GM23338 (cell line): ENCODE measurements around the gene TTC28. TPM values are rescaled to one million over a fixed set of nuclear protein-coding genes. Genes with fewer than 3 reads are reported as not detected.

Source experiments
- ATAC-seq: fragments of 200-7000 bp; cut with Tn5 transposase; 3 replicates; pipeline ENCODE4 v1.9.1; 2020
- DNase-seq: peaks from one replicate; pipeline ENCODE4 v3.0.0-alpha.2; 2015; ENCODE audit warnings: low spot score
- H2AFZ ChIP-seq: fragments of 200-600 bp; sonication (generic); 2 replicates; pipeline ENCODE4 v1.8.0; 2016; ENCODE audit warnings: antibody characterized with exemption, mild to moderate bottlenecking, moderate library complexity
- H3F3A ChIP-seq: fragments of 200-600 bp; sonication (generic); replicated peaks from 2 replicates; pipeline ENCODE4 v1.8.0; 2017; ENCODE audit warnings: antibody characterized with exemption, mixed run types, low read depth
- H3K27ac ChIP-seq: fragments of 200-600 bp; sonication (generic); 2 replicates; pipeline ENCODE4 v1.6.1; 2016; ENCODE audit warnings: low read depth
- H3K27me3 ChIP-seq: fragments of 200-600 bp; sonication (generic); 2 replicates; pipeline ENCODE4 v1.8.0; 2016; ENCODE audit warnings: mild to moderate bottlenecking, mixed run types, moderate library complexity; ENCODE audit not compliant: insufficient read depth
- H3K36me3 ChIP-seq: fragments of 200-600 bp; sonication (generic); 2 replicates; pipeline ENCODE4 v1.8.0; 2016; ENCODE audit warnings: mild to moderate bottlenecking; ENCODE audit not compliant: insufficient read depth
- H3K4me1 ChIP-seq: fragments of 200-600 bp; sonication (generic); 2 replicates; pipeline ENCODE4 v1.8.0; 2016; ENCODE audit warnings: mild to moderate bottlenecking, moderate library complexity; ENCODE audit not compliant: insufficient read depth
- H3K4me2 ChIP-seq: fragments of 200-600 bp; sonication (generic); 2 replicates; pipeline ENCODE4 v1.7.1; 2017; ENCODE audit warnings: mixed run types
- H3K4me3 ChIP-seq: fragments of 200-600 bp; sonication (generic); 2 replicates; pipeline ENCODE4 v1.6.1; 2016; ENCODE audit warnings: mixed run types
- H3K79me2 ChIP-seq: fragments of 200-600 bp; sonication (generic); replicated peaks from 2 replicates; pipeline ENCODE4 v1.8.0; 2017; ENCODE audit warnings: mild to moderate bottlenecking; ENCODE audit not compliant: insufficient read depth
- H3K9me2 ChIP-seq: fragments of 200-600 bp; sonication (generic); 2 replicates; pipeline ENCODE4 v1.8.0; 2017; ENCODE audit not compliant: insufficient read depth
- H4K20me1 ChIP-seq: fragments of 200-600 bp; sonication (generic); replicated peaks from 2 replicates; pipeline ENCODE4 v1.8.0; 2017; ENCODE audit warnings: mild to moderate bottlenecking; ENCODE audit not compliant: insufficient read depth
- H3K27ac Mint-ChIP-seq: 2 replicates; pipeline ENCODE4 v1.8.0; 2020; ENCODE audit warnings: inconsistent platforms, mild to moderate bottlenecking, moderate library complexity, mixed read lengths
- H3K27me3 Mint-ChIP-seq: 3 replicates; pipeline ENCODE4 v1.8.0; 2022; ENCODE audit warnings: low read depth, mild to moderate bottlenecking, moderate library complexity, mixed read lengths, inconsistent platforms; ENCODE audit not compliant: insufficient read depth, poor library complexity
- H3K36me3 Mint-ChIP-seq: 3 replicates; pipeline ENCODE4 v1.8.0; 2021; ENCODE audit warnings: low read depth, mild to moderate bottlenecking, inconsistent platforms, moderate library complexity, mixed read lengths
- H3K4me1 Mint-ChIP-seq: 3 replicates; pipeline ENCODE4 v1.8.0; 2020; ENCODE audit warnings: mild to moderate bottlenecking, inconsistent platforms, mixed read lengths
- H3K4me3 Mint-ChIP-seq: 3 replicates; pipeline ENCODE4 v1.8.0; 2021; ENCODE audit warnings: moderate library complexity, mild to moderate bottlenecking, inconsistent platforms, mixed read lengths
- H3K9me3 Mint-ChIP-seq: 3 replicates; pipeline ENCODE4 v1.8.0; 2020; ENCODE audit warnings: moderate library complexity, mild to moderate bottlenecking, inconsistent platforms, mixed read lengths
- CREB1 ChIP-seq: fragments of 250-450 bp; sonication (Bioruptor Pico); IDR thresholded peaks from 2 replicates; pipeline ENCODE4 v1.5.0; 2020; ENCODE audit warnings: low read depth, mild to moderate bottlenecking, moderate library complexity
- ETS1 ChIP-seq: IDR thresholded peaks from 2 replicates; pipeline ENCODE4 v1.6.1; 2016; ENCODE audit warnings: antibody characterized with exemption
- EZH2 ChIP-seq: fragments of 200-600 bp; sonication (generic); IDR thresholded peaks from one replicate; pipeline ENCODE4 v1.8.0; 2017; ENCODE audit warnings: antibody characterized with exemption, mild to moderate bottlenecking, low read depth; ENCODE audit not compliant: unreplicated experiment
- EZH2phosphoT487 ChIP-seq: fragments of 200-600 bp; sonication (generic); IDR thresholded peaks from one replicate; pipeline ENCODE4 v1.8.1; 2018; ENCODE audit warnings: antibody characterized with exemption; ENCODE audit not compliant: unreplicated experiment
- JUNB ChIP-seq: IDR thresholded peaks from one replicate; pipeline ENCODE4 v1.6.1; 2016; ENCODE audit warnings: antibody characterized with exemption; ENCODE audit not compliant: unreplicated experiment
- NANOG ChIP-seq: IDR thresholded peaks from 2 replicates; pipeline ENCODE4 v1.6.1; 2016; ENCODE audit warnings: antibody characterized with exemption, borderline replicate concordance
- POLR2AphosphoS5 ChIP-seq: IDR thresholded peaks from 2 replicates; pipeline ENCODE4 v1.6.1; 2016; ENCODE audit warnings: antibody characterized with exemption, low read depth
- STAT1 ChIP-seq: IDR thresholded peaks from one replicate; pipeline ENCODE4 v1.6.1; 2016; ENCODE audit warnings: antibody characterized with exemption; ENCODE audit not compliant: unreplicated experiment
- ZNF114 ChIP-seq: fragments of 250-450 bp; sonication (Bioruptor Pico); IDR thresholded peaks from 2 replicates; pipeline ENCODE4 v1.5.0; 2020; ENCODE audit warnings: mild to moderate bottlenecking, moderate library complexity
- ZNF331 ChIP-seq: fragments of 250-450 bp; sonication (Bioruptor Pico); IDR thresholded peaks from 2 replicates; pipeline ENCODE4 v1.5.0; 2020; ENCODE audit warnings: low read depth, mild to moderate bottlenecking, moderate library complexity
- ZNF462 ChIP-seq: fragments of 250-450 bp; sonication (Bioruptor Pico); IDR thresholded peaks from 2 replicates; pipeline ENCODE4 v1.5.0; 2020; ENCODE audit warnings: mild to moderate bottlenecking, moderate library complexity
- polyA plus RNA-seq: library from polyadenylated mRNA; unstranded; fragments of >200 nt; fragmentation: Nextera tagmentation; extraction: Ambion mirVana; gene quantifications from 2 replicates; pipeline ENCODE4 v1.2.1, GENCODE V29; 2016
- total RNA-seq: library from RNA; depleted of rRNA; stranded (reverse); fragments of >200 nt; shearing (Covaris generic); gene quantifications from 2 replicates; pipeline ENCODE4 v1.2.3, GENCODE V29; 2014
- TF ChIP-seq, protein P1 (sequence below): IDR thresholded peaks from one replicate; pipeline ENCODE4 v1.6.1; 2018; ENCODE audit warnings: antibody characterized with exemption; ENCODE audit not compliant: unreplicated experiment
- TF ChIP-seq, protein P2 (sequence below), 2 experiments: fragments of 200-600 bp in 1 of 2; sonication (generic) in 1 of 2; conservative IDR thresholded peaks; 2 replicates each; pipeline versions ENCODE4 v1.5.1 to v1.6.1; 2016 to 2017; ENCODE audit warnings: antibody characterized with exemption in 2 of 2, low read depth in 2 of 2, mild to moderate bottlenecking in 2 of 2, moderate library complexity in 1 of 2

The TTC28 gene
- total and polyA plus RNA-seq, 2 experiments from 2014 or later = 4.5 to 16.1 TPM

- Histone ChIP-seq H3K27me3 (no peaks in the 10 kb centered on the region), H3K9me2 (no peaks in the 10 kb centered on the region), H3K4me2 (no peak overlapping the region), H3K27ac (no peak overlapping the region), H3F3A (no peaks in the 10 kb centered on the region), H3K79me2 (no peaks in the 10 kb centered on the region), H3K4me1 (no peaks in the 10 kb centered on the region), H2AFZ (no peak overlapping the region), H3K36me3 (no peaks in the 10 kb centered on the region), H3K4me3 (no peak overlapping the region), H4K20me1 (no peaks in the 10 kb centered on the region)
- no peaks in the 10 kb centered on the region for H3K27me3 Mint-ChIP-seq
- ATAC-seq (no peak), DNase-seq (no peak)
- no peak overlapping the region for H3K27ac Mint-ChIP-seq
- H3K4me1 Mint-ChIP-seq = peaks cover 7% of the 10 kb centered on the region; the same call in 2 of the 3 replicates
- no peak overlapping the region for H3K4me3 Mint-ChIP-seq
- TF ChIP-seq CREB1 (CRISPR knock-in tag) = no peak
- TF ChIP-seq, protein P1, sequence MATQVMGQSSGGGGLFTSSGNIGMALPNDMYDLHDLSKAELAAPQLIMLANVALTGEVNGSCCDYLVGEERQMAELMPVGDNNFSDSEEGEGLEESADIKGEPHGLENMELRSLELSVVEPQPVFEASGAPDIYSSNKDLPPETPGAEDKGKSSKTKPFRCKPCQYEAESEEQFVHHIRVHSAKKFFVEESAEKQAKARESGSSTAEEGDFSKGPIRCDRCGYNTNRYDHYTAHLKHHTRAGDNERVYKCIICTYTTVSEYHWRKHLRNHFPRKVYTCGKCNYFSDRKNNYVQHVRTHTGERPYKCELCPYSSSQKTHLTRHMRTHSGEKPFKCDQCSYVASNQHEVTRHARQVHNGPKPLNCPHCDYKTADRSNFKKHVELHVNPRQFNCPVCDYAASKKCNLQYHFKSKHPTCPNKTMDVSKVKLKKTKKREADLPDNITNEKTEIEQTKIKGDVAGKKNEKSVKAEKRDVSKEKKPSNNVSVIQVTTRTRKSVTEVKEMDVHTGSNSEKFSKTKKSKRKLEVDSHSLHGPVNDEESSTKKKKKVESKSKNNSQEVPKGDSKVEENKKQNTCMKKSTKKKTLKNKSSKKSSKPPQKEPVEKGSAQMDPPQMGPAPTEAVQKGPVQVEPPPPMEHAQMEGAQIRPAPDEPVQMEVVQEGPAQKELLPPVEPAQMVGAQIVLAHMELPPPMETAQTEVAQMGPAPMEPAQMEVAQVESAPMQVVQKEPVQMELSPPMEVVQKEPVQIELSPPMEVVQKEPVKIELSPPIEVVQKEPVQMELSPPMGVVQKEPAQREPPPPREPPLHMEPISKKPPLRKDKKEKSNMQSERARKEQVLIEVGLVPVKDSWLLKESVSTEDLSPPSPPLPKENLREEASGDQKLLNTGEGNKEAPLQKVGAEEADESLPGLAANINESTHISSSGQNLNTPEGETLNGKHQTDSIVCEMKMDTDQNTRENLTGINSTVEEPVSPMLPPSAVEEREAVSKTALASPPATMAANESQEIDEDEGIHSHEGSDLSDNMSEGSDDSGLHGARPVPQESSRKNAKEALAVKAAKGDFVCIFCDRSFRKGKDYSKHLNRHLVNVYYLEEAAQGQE = no peak
- TF ChIP-seq POLR2AphosphoS5 = no peak
- TF ChIP-seq JUNB = no peak
- TF ChIP-seq ZNF462 (CRISPR knock-in tag) = no peak
- no peak for TF ChIP-seq ETS1
- TF ChIP-seq, protein P2, sequence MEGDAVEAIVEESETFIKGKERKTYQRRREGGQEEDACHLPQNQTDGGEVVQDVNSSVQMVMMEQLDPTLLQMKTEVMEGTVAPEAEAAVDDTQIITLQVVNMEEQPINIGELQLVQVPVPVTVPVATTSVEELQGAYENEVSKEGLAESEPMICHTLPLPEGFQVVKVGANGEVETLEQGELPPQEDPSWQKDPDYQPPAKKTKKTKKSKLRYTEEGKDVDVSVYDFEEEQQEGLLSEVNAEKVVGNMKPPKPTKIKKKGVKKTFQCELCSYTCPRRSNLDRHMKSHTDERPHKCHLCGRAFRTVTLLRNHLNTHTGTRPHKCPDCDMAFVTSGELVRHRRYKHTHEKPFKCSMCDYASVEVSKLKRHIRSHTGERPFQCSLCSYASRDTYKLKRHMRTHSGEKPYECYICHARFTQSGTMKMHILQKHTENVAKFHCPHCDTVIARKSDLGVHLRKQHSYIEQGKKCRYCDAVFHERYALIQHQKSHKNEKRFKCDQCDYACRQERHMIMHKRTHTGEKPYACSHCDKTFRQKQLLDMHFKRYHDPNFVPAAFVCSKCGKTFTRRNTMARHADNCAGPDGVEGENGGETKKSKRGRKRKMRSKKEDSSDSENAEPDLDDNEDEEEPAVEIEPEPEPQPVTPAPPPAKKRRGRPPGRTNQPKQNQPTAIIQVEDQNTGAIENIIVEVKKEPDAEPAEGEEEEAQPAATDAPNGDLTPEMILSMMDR (conservative IDR thresholded peaks at IDR 0.05; ENCODE audit: low read depth in 2 of 2) = no peak
- TF ChIP-seq ZNF331 (CRISPR knock-in tag) = no peak
- TF ChIP-seq EZH2phosphoT487 = no peak
- no peak for TF ChIP-seq ZNF114 (CRISPR knock-in tag)
- no peak for TF ChIP-seq EZH2
- no peak for TF ChIP-seq NANOG
- no peak for TF ChIP-seq STAT1
- H3K9me3 Mint-ChIP-seq = no peaks in the 10 kb centered on the region; the same call in 2 of the 3 replicates
- H3K36me3 Mint-ChIP-seq = no peaks in the 10 kb centered on the region
These were observed 503.7 kb downstream of the TTC28 start for GRCh38 chr22:28175730-28176492.
